GM18867 (cell line): Measurements from ENCODE around the gene SDC1.

Experiments
- ATAC-seq: cut with Tn5 transposase; IDR thresholded peaks from one replicate; pipeline ENCODE4 v1.9.1; 2021; ENCODE audit warnings: mild to moderate bottlenecking, moderate library complexity; ENCODE audit not compliant: unreplicated experiment

SDC1 gene

DNA sequence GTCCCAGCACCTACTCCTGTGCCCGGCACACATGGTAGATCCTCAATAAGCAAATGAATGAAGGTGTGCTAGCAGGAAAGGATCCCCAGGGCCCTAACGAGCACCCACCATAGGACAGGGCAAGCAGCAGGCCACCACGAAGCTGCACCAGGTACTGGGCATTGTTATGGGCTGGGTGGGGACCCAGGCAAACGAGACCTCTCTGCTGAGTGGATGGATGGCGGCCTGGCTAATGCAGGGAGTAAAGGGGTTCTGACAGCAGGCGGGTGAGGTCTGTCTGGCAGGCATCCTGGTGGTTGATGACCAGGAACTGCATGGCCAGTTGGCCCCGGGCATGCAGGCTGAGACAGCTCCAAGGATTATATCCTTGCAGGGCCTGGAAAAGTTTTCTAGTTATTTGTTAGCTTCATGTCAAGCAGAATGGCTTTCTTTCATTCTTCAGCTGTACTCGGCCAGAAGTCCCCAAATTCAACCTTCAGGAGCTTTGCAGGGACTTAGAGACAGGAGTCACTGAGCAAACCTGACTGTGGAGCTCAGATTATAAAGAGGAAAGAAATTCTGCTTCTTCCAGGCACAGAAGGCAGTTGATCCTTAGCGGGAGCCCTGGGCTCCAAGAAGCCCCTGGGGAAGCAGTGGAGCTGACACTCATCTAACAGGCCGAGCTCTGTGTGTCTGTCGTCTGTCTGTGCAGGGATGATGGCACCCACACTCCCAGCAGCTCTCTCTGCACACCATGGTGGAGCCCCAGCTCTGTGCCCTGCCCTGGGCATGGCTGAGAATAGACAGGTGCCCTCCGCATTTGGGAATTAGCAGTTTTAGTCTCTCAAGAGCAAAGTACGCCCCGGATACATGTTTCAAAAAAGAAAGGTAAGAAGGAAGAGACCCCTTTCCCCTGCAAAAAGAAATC lies 51.2 kb downstream of the SDC1 start:
- ATAC-seq = no peak

DNA sequence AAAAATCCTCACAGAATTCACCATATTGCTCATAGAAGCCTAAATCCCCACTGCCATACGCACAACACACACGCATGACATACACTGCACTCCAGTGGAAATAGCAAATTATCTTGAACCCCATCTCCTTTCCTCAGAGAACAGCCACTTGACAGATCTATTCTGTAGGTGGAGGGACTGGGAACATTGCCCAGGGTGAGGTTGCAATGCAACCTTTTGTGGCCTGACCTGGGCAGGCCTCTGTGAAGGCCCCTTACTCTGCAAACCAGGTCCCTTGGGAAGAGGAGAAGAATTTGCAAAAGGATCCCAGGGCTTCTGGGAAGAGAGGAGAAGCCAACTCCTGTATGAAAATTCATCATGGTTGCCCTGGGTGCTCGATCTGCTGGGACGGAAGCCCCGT lies 51.9 kb downstream of the SDC1 start:
- ATAC-seq = no peak

DNA sequence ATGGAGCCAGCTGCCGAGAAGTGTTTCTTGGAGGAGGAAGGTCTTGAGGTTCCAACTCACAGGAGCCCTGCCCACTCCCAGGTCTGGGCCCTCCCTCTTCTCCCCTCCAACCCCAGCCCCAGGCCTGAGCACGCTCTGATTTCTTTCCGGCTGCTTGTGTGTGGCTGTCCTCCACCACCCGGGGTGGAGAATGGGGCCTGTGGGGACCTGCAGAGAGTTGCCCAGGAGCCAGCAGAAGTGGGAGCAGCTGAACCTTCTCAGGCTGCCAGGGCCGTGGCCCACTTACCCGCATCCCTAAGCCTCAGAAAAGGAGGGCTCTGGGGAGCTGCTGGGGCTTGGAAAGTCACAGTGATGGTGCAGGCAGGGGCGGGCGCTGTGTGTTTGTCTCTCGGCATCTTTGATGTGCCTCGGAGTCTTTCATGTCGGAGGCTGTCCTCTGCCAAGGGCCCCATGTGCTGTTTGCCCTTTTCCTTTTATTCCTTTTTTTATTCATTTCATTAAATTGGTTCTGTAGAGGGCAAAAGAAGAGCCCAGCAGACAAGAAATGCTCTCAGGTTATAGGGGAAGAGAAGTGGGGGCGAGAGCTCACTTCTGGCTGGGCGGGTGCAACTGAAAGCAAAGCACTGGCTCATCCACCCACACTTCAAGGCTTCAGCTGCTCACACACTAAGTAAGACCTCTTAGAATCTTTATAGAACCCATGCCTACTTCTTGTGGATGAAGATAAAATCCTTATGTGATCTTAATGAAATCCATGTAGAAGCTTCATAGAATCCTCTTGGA lies 52.5 kb downstream of the SDC1 start:
- no peak for ATAC-seq

DNA sequence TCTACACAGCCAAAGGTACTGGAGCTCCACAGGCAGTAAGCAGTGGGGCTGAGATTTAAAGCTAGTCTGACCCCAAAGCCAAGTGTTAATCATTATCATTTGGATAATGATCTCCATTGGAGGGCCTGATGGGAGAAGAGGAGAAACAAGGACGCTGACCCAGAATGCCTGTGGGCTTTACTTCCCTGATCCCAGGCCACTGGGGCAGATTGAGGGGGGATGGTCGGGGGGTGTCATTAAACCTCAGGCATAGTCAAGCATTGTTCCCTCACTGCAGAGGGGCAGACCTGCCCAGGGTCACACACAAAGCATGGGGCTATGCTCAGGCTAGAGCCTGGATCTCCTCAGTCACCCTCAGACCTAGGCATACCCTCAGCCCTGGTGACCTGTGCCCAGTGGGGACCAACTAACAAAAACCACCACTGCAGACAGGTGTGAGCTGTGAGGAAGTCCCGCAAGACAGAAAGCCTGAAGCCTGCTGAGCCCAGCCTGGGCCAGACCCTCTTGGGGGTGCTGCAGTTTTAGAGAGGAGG lies 53.4 kb downstream of the SDC1 start:
- no peak for ATAC-seq

DNA sequence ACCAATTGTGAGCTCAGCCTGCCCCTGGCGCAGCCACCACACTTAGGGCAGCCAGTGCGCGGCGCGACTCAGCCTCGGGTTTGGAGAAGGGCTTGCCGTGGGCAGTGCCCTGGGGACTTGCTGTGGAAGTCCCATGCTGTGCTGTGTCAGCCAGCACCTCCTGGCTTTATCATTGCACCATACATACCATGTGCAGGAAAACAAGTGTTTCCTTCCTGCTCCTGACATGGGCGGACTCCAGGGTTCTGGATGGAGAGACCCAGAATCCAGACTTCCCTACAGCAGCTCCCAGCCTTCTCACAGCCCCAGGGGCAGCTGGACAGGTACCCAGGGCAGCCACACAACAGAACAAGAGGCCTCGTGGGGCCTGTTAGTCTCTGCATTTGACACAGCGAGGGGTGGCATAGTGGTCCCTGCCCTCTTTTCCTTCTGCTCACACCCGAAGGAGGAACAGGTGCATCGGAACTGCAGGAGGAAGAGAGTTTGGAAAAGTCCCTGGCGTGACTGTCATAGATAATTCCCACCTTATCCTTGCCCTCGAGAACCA lies 54.2 kb downstream of the SDC1 start:
- ATAC-seq = no peak

DNA sequence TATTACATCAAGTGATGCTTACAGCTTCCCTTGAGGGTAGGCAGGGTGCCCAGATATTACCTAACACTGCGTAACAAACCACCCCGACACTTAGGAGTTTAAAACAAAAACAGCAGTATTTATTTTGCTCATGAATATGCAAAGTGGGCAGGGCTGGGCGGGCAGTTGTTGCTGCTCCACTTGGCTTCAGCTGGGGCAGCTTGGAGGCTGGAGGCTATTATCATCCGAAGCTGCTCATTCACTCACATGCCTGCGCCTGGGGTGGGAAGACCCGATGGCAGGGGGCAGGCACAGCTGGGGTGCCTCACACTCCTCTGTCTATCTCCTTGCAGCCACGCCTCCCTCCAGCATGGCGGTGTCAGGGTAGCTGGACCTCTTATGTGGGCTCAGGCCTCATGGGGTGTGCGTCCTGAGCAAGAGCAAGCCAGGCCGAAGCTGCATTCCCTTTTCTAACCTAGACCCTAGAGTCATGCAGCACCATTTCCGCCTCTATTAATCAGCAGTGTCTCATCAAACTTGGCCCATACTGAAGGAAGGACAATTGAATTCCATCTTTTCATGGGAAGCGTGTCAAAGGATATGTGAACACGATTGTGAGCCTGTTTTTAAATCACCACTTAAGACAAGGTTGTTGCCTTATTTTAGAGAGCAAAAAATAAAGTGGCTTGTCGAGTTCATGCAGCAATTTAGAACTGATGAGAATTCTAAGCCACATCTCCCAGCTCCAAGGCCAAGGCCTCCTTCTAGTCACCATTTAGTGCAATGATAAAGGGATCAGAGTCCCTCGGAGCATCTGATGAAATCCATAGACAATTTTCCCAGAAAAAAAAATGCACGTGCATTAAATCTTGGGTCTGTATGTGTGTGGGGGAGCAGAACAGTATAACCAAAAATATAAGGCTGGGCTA lies 54.9 kb downstream of the SDC1 start:
- ATAC-seq = no peak

DNA sequence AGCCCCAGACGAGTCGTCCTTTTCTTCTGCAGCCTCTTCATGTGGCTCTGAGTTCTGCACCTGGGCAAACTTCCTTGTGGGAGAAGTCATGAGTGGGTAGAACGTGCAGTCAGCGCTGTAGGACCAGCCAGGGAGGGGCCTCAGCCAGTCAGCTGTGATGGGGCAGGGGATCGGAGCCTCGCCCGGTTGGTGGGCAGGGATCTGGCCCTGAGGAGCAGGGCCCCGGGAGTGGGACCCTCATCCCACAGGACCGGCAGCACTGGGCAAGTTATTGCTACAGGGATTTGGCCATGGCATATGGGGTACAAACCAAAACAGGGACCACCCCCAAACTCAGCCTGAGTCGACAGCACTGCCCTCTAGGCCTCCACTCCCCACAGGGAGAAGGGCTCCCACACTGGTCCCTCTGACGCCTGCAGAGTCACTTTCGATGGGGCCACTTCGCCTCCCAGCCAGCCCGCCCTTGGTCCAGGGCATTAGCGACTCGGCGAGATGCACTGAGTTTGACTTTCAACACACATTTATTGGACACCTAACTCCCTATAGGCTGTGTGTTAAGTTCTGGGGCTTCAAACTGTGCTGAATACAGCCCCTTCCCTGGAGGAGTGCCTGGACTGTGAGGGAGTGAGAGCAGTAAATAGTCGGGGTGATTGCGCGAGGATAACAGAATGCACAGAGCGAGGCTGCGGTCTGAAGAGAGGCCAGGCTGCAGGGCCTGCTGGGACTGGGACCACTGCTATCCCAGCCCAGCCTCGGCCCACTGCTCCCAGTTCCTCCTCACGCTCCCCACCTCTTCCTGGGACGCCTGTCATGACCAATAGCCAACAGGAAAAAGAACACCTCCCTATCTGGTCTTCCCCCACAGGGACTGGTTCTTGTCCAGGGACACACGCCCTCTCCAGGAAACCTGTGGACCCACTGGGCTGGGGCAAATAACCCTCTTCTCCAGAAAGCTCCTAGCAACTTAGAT lies 55.9 kb downstream of the SDC1 start:
- no peak for ATAC-seq

DNA sequence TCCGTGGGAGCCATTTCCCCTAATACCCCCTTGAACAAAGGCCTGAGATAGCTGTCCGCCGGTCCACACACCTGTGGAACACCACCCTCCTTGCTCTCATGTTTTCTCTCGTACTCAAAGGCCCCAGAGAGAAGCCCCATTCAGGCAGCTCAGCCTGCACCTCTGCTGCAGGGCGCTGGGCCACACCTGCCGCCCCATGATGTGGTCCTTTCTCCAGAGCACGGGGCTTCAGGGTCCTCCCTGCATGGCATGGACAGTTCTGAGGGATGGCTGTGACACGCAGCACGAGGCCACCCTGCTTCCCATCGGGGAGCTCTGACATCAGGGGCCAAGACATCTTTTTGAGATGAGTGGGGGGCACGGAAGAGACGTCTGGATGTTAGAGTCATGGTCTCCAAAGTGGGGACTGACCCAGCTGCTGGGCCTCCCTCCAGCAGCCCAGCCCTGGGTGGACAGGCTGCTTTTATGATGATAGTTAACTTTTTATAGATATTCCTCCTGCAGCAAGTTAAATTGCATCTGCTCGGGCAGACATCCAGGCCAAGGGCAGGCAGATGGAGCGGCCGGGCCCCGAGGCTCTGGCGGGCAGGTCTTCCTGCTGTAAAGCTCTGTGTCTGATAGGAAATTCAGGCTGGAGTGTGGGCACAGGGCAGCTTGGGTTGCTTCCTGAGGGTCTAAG lies 56.7 kb downstream of the SDC1 start:
- no peak for ATAC-seq

DNA sequence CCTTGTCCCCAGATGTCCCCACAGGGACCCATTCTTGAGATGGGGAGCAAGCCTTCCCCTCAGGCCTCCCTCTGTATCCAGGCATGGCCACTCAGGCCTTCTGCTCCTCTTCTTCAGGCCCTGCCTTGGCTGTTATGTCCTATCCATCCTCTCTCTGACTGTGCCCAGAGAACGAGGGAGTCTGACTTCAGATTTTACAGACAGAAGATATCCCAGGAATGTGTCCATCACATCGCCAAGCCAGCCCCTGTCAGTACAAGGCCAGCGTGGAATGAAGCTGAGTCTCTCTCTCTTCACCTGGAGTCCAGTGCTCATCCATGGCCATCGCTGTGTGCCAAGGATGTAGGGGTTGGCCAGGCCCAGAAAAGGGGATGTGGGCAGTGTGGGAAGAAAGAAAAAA lies 57.6 kb downstream of the SDC1 start:
- no peak for ATAC-seq

DNA sequence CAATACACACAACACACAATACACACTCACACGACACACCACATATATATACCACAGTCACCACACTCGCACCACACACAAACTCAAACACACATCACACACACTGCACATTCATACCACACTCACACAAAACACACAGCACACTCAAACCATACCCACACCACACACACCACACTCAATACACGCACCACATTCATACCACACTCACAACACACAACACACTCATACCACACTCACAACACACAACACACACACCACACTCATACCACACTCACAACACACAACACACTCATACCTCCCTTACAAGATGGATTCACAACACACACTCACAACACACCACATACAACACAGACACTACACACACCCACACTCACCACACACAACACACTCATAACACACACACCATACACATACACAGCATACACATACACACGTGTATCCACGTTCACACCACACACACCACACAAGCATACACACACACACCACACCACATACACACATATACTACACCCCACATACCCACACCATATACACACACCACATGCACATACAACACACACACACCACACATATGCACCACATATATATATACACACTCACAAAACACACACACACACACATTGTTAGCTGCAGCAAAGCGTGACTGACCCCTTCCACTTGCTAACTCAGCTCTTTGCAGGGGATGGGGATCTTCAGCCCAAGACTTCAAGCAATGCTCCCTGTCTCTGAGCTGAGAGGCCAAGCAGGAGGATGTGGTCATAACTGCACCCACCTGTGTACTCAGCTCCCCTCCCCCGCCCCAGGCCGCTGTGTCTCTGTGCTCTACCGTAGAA lies 59.0 kb downstream of the SDC1 start:
- peak; percentile 56 for ATAC-seq

DNA sequence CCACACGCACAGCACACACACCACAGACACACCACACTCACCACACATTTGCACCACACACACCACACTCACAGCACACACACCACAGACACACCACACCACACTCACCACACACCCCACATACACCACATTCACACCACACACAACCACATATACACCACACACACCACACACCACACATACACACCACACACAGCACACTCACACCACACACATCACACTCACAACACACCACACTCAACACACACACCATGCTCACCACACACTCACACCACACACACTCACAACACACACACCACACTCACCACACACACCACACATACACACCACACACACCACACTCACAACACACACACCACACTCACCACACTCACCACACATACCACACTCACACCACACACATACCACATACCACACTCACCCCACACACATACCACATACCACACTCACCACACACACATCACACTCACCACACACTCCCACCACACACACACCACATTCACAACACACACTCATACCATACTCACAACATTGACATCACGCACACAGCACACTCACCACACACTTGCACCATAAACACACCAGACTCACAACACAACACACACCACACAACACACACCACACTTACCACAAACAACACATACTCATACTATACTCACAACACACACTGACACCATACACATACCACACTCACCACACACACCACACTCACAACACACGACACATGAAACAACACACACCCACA lies 60.0 kb downstream of the SDC1 start:
- no peak for ATAC-seq

DNA sequence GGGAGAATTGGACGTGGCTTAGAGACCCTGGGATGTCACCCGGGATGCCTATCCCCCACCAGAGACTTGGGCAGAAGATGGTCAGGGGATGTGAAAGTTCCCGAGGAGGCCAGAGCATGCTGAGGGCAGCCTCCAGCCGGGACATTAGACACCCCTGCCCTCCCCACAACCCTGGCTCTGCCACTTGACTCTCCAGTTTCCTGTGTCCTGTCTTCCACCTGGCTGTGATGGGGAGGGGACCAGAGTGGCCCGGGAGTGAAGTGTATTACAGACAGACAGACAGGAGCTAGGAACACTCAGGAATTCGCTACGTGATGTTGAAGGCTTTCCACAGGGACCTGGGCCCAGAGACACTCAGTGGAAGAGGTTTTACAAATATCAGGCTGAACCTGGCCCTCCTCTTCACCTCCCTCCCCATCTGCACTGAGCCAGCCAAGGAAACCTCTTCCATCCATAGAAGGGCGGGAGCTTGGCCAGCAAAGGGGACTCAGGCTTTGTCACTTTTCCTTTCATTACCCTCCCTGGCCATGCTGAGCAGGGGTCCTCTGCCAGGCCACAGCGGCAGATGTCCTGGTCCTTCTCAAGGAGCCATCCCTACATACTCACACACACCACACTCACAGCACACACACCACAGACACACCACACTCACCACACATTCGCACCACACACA lies 60.7 kb downstream of the SDC1 start:
- ATAC-seq = no peak

DNA sequence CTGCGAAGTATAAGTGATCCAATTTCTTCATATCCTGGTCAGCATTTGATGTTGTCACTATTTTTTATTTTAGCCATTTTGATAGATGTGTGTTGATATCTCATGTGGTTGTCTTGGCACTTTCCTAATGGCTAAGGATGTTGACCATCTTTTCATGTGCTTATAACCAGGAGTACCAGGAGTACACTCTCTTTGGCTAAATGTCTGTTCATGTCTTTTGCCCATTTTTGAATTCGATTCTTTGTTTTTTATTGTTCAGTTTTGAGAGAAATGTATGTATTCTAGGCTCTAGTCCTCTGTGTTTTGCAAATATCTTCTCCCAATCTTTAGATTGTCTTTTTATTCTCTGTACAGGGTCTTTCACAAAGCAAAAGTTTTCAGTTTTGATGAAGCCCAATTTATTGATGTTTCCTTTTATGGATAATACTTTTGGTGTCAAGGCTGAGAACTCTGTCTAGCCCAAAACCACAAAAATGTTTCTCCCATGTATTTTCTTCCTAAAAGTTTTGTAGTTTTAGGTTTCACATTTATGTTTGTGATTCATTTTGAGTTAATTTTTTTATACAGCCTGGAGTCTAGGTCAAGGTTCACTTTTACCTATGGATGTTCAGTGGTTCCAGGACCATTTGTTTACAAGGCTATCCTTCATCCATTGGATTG lies 65.4 kb downstream of the SDC1 start:
- ATAC-seq = no peak

DNA sequence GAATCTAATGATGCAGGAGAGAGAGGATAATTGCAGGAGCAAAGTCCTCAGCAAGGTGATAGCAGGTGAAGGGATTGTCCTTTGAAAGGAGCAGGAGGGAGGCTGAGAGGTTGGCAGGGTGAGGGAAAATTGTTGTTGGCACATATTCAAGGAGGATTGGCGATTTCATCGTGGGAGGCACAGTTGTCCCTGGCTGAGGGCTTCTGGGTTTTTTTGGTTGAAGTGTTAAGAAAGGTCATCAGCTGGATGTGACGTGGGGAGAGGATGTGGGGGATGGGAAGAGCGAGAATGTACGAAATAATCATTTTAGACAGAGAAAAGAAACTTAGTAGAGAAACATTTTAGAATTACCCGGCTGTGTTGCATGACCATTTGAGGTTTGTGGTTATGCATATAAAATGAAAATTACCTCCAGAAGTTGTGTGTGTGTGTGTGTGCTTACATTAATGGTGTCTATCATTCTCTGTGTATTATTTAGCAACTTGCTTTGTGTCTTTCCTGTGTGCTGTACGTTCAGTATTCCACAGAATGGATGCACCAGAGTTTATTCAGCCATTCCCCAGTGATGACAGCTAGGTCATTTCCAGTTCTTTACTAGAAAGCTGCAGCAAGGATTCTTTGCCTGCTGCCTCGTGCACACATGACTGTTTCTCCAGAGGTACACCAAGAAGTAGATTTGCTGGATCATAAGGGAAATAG lies 67.6 kb downstream of the SDC1 start:
- peak; percentile 61 for ATAC-seq

DNA sequence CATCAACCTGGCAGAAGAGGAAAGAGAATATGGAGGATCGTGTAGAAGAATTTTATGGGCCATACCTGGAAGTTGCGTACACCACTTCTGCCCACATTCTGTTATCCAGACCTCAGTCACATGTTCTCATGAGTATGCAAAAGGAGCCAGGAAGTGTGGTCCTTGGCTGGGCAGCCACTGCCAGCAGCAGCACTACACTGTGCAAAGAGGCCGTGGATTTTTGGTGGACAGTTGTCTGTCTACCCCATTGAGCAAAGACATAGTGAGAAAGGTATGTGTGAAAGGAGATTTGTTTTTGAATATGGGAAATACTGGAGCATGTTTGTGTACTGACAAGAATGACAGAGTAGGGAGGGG lies 68.1 kb downstream of the SDC1 start:
- no peak for ATAC-seq
